NCI-H1436 treated with DMSO at 0.1 percent for 48 hours (cell line): ENCODE data around the gene PFKL.
A peak's percentile ranks its signal among the peaks of the same experiment; 100 is the strongest.
"Not testable (repeated sequence)": the region's sequence is repeated elsewhere in the genome, so short reads cannot be mapped to it uniquely, and the experiment has no call there.

Source experiments
- DNase-seq: peaks from one replicate; lab custom pipeline; 2025; lab: John Stamatoyannopoulos, UW

PFKL gene

GRCh38 chr21:44328242-44328895, 28.5 kb downstream of the PFKL start:
- DNase-seq = no peak

GRCh38 chr21:44329086-44329889, 29.4 kb downstream of the PFKL start:
- no peak for DNase-seq

GRCh38 chr21:44329971-44330681, 30.3 kb downstream of the PFKL start:
- DNase-seq = no peak

- no peak for DNase-seq
These were observed 30.8 kb downstream of the PFKL start for GRCh38 chr21:44330698-44331097.

- no peak for DNase-seq
These were observed 31.4 kb downstream of the PFKL start for GRCh38 chr21:44331209-44331608.

- DNase-seq = no peak
These were observed 31.9 kb downstream of the PFKL start for GRCh38 chr21:44331650-44332307.

GRCh38 chr21:44332383-44332782, 32.5 kb downstream of the PFKL start:
- no peak for DNase-seq

GRCh38 chr21:44332965-44333364, 33.1 kb downstream of the PFKL start:
- no peak for DNase-seq

- DNase-seq = no peak
These were observed 33.9 kb downstream of the PFKL start for GRCh38 chr21:44333509-44334328.

- no peak for DNase-seq
These were observed 34.6 kb downstream of the PFKL start for GRCh38 chr21:44334329-44335030.

- DNase-seq = no peak
These were observed 35.6 kb downstream of the PFKL start for GRCh38 chr21:44335266-44336059.

GRCh38 chr21:44337449-44337848, 37.6 kb downstream of the PFKL start:
- no peak for DNase-seq

- DNase-seq = peak; percentile 3
These were observed 38.4 kb downstream of the PFKL start for GRCh38 chr21:44337941-44338895.

- DNase-seq = peak; percentile 36
These were observed 39.4 kb downstream of the PFKL start, which contains the start of gene CFAP410 for GRCh38 chr21:44338971-44339910. Gene CFAP410 (minus strand): TSS chr21:44339390. CDS start chr21:44339194, 196 bp downstream.

GRCh38 chr21:44341726-44342458, 42.0 kb downstream of the PFKL start:
- DNase-seq = not testable (repeated sequence)

GRCh38 chr21:44342981-44343380, 43.1 kb downstream of the PFKL start:
- DNase-seq = not testable (repeated sequence)
